Measurements from ENCODE around the gene REEP6.

GRCh38 chr19:1487576-1488281 is 3.3 kb upstream of the REEP6 start:
- TF ChIP-seq POLR2AphosphoS5 (IDR thresholded peaks at IDR 0.05) (no peak), POLR2A (IDR thresholded peaks at IDR 0.05) (no peak)
- TF ChIP-seq, protein P1, sequence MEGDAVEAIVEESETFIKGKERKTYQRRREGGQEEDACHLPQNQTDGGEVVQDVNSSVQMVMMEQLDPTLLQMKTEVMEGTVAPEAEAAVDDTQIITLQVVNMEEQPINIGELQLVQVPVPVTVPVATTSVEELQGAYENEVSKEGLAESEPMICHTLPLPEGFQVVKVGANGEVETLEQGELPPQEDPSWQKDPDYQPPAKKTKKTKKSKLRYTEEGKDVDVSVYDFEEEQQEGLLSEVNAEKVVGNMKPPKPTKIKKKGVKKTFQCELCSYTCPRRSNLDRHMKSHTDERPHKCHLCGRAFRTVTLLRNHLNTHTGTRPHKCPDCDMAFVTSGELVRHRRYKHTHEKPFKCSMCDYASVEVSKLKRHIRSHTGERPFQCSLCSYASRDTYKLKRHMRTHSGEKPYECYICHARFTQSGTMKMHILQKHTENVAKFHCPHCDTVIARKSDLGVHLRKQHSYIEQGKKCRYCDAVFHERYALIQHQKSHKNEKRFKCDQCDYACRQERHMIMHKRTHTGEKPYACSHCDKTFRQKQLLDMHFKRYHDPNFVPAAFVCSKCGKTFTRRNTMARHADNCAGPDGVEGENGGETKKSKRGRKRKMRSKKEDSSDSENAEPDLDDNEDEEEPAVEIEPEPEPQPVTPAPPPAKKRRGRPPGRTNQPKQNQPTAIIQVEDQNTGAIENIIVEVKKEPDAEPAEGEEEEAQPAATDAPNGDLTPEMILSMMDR (IDR thresholded peaks at IDR 0.05 in 8 of 11, conservative IDR thresholded peaks at IDR 0.05 in 3 of 11) = no peak
